ENCODE measurements around the gene TSPO. TPM values are rescaled to one million over a fixed set of nuclear protein-coding genes. Genes with fewer than 3 reads are reported as not detected.

Gene TSPO
- polyA plus RNA-seq, 1 of the 3 experiments (the other 2 are of a cell fraction), result 156 TPM

DNA sequence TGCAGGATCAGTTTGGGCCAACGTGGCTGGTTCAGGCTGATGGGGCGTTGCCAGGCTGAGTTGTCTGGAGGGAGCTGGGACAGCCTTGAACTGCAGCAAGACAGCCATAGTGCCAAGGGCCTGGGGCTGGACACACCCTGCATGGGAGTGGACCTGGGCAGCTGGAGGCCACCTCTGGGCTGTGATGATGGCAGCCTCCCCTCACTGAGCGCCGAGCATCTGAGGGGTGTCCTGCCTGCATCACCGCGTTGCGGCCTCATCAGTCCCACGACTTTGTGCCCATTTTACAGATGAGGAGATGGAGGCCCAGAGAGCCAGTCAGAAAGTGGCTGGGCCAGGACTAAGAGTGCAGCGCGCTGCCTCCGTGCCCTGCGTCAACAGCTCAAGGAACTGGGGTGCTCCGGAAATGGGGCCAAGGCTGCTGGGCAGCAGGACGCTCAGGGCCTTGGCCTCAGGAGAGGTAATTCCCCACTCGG, 590 bp upstream of the TSPO start:
- H3K9me2 ChIP-seq, result no peaks in the 10 kb centered on the region
- ChIA-PET CTCF (no interaction called here), POLR2A (no interaction called here)
- H3K27me3 ChIP-seq (ENCODE audit: insufficient read depth), result no peaks in the 10 kb centered on the region
- peak overlapping the region; percentile 71 for H3K9ac ChIP-seq
- no peaks in the 10 kb centered on the region for H4K20me1 ChIP-seq (ENCODE audit: insufficient read depth)
- H3K4me1 ChIP-seq (ENCODE audit: control insufficient read depth in 1 of 2, insufficient read depth in 2 of 2, low read depth in 1 of 2, low read length in 1 of 2), result peaks cover 0 to 2% of the 10 kb centered on the region in 2 experiments; a peak in 1 of 4 replicates
- H3K4me3 ChIP-seq (ENCODE audit: low read depth in 2 of 2, low read length in 1 of 2), result peak overlapping the region; percentile 59 to 60; a peak in 3 of 4 replicates
- no CpG with 5 or more reads among the region's 15 CpGs for WGBS (ENCODE audit: low lambda C conversion rate)
- TF ChIP-seq EZH2phosphoT487 (IDR thresholded peaks at IDR 0.05; ENCODE audit: borderline replicate concordance, low read depth), result no peak
- no peak for TF ChIP-seq EP300 (IDR thresholded peaks at IDR 0.05; ENCODE audit: borderline replicate concordance in 1 of 2, low read depth in 1 of 2, low read length in 1 of 2)
- H3K9me3 ChIP-seq, result no peaks in the 10 kb centered on the region
- no peak overlapping the region for H3K27ac ChIP-seq (ENCODE audit: low read depth in 2 of 2, low read length in 1 of 2)
- no peaks in the 10 kb centered on the region for H3K36me3 ChIP-seq (replicated peaks in 1 of 2; ENCODE audit: control insufficient read depth in 1 of 2, insufficient read depth in 2 of 2, low read length in 1 of 2)
- peak overlapping the region; percentile 79; the same call in 1 of the 2 replicates for H2AFZ ChIP-seq (ENCODE audit: low read depth)
- H3K79me2 ChIP-seq (ENCODE audit: insufficient read depth), result peaks cover 27% of the 10 kb centered on the region
- no peak for DNase-seq
- peak overlapping the region; percentile 89; the same call in 1 of the 2 replicates for H3K4me2 ChIP-seq
- H3F3A ChIP-seq (replicated peaks; ENCODE audit: insufficient read depth), result no peaks in the 10 kb centered on the region

DNA sequence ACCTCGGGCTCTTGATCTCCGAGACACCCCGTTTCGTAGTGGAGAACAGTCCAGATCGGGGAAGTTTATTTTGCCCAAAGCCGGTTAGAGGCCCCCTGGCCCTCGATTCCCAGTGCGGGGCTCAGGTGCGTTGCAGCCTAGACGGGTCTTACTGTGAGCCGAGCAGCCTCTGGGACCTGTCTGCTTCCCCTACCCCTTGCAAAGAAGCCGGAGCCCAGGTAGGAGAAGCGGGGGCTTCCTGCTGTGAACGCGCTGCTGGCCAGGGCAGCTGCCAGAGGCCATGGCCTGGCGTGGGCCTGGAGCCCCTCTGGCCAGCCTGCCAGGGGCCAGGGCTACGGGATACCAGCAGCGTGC, 621 bp downstream of the TSPO start:
- no peaks in the 10 kb centered on the region for H3K9me2 ChIP-seq
- H3K9me3 ChIP-seq, result no peaks in the 10 kb centered on the region
- DNase-seq, result no peak
- H3K36me3 ChIP-seq (replicated peaks in 1 of 2; ENCODE audit: control insufficient read depth in 1 of 2, insufficient read depth in 2 of 2, low read length in 1 of 2), result no peaks in the 10 kb centered on the region
- no peaks in the 10 kb centered on the region for H3F3A ChIP-seq (replicated peaks; ENCODE audit: insufficient read depth)
- WGBS (ENCODE audit: low lambda C conversion rate), result no CpG with 5 or more reads among the region's 18 CpGs
- no peak overlapping the region for H2AFZ ChIP-seq (ENCODE audit: low read depth)
- peaks cover 0 to 2% of the 10 kb centered on the region in 2 experiments; a peak in 1 of 4 replicates for H3K4me1 ChIP-seq (ENCODE audit: control insufficient read depth in 1 of 2, insufficient read depth in 2 of 2, low read depth in 1 of 2, low read length in 1 of 2)
- H3K27me3 ChIP-seq (ENCODE audit: insufficient read depth), result no peaks in the 10 kb centered on the region
- TF ChIP-seq JUND (IDR thresholded peaks at IDR 0.05) (no peak), EZH2phosphoT487 (IDR thresholded peaks at IDR 0.05; ENCODE audit: borderline replicate concordance, low read depth) (no peak), YY1 (IDR thresholded peaks at IDR 0.05; ENCODE audit: low read depth) (no peak), MEF2A (IDR thresholded peaks at IDR 0.05; ENCODE audit: borderline replicate concordance, low read depth) (no peak), NRF1 (IDR thresholded peaks at IDR 0.05; ENCODE audit: low read depth, low read length) (no peak), FOXJ3 (CRISPR knock-in tag; IDR thresholded peaks at IDR 0.05) (no peak), MXI1 (IDR thresholded peaks at IDR 0.05; ENCODE audit: low read depth, low read length) (no peak), ZBTB33 (IDR thresholded peaks at IDR 0.05; ENCODE audit: borderline replicate concordance, low read depth) (no peak), CTCF (IDR thresholded peaks at IDR 0.05) (no peak), IRF3 (IDR thresholded peaks at IDR 0.05; ENCODE audit: low read depth, low read length) (no peak), ELF1 (IDR thresholded peaks at IDR 0.05) (no peak)
- TF ChIP-seq, protein P1, sequence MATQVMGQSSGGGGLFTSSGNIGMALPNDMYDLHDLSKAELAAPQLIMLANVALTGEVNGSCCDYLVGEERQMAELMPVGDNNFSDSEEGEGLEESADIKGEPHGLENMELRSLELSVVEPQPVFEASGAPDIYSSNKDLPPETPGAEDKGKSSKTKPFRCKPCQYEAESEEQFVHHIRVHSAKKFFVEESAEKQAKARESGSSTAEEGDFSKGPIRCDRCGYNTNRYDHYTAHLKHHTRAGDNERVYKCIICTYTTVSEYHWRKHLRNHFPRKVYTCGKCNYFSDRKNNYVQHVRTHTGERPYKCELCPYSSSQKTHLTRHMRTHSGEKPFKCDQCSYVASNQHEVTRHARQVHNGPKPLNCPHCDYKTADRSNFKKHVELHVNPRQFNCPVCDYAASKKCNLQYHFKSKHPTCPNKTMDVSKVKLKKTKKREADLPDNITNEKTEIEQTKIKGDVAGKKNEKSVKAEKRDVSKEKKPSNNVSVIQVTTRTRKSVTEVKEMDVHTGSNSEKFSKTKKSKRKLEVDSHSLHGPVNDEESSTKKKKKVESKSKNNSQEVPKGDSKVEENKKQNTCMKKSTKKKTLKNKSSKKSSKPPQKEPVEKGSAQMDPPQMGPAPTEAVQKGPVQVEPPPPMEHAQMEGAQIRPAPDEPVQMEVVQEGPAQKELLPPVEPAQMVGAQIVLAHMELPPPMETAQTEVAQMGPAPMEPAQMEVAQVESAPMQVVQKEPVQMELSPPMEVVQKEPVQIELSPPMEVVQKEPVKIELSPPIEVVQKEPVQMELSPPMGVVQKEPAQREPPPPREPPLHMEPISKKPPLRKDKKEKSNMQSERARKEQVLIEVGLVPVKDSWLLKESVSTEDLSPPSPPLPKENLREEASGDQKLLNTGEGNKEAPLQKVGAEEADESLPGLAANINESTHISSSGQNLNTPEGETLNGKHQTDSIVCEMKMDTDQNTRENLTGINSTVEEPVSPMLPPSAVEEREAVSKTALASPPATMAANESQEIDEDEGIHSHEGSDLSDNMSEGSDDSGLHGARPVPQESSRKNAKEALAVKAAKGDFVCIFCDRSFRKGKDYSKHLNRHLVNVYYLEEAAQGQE (IDR thresholded peaks at IDR 0.05; ENCODE audit: low read depth, low read length), result no peak
- TF ChIP-seq, protein P2, sequence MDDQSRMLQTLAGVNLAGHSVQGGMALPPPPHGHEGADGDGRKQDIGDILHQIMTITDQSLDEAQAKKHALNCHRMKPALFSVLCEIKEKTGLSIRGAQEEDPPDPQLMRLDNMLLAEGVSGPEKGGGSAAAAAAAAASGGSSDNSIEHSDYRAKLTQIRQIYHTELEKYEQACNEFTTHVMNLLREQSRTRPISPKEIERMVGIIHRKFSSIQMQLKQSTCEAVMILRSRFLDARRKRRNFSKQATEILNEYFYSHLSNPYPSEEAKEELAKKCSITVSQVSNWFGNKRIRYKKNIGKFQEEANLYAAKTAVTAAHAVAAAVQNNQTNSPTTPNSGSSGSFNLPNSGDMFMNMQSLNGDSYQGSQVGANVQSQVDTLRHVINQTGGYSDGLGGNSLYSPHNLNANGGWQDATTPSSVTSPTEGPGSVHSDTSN (IDR thresholded peaks at IDR 0.05), result no peak
- TF ChIP-seq, protein P3, sequence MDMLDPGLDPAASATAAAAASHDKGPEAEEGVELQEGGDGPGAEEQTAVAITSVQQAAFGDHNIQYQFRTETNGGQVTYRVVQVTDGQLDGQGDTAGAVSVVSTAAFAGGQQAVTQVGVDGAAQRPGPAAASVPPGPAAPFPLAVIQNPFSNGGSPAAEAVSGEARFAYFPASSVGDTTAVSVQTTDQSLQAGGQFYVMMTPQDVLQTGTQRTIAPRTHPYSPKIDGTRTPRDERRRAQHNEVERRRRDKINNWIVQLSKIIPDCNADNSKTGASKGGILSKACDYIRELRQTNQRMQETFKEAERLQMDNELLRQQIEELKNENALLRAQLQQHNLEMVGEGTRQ (IDR thresholded peaks at IDR 0.05; ENCODE audit: borderline replicate concordance, low read depth, low read length), result no peak
- POLR2A ChIA-PET, result no interaction called here
- peak overlapping the region; percentile 59 to 60 for H3K4me3 ChIP-seq (ENCODE audit: low read depth in 2 of 2, low read length in 1 of 2)
- H3K27ac ChIP-seq (ENCODE audit: low read depth in 2 of 2, low read length in 1 of 2), result peak overlapping the region; percentile 46 to 79; a peak in 3 of 4 replicates
- H4K20me1 ChIP-seq (ENCODE audit: insufficient read depth), result peaks cover 4% of the 10 kb centered on the region; the same call in 1 of the 2 replicates
- CTCF ChIA-PET, result no interaction called here
- peak overlapping the region; percentile 89 for H3K4me2 ChIP-seq
- peaks cover 34% of the 10 kb centered on the region for H3K79me2 ChIP-seq (ENCODE audit: insufficient read depth)
- H3K9ac ChIP-seq, result peak overlapping the region; percentile 71

Measured in SK-N-SH (cell line).